HepG2 (cell line): ENCODE measurements around the gene FAM78B. TPM values are rescaled to one million over a fixed set of nuclear protein-coding genes. Genes with fewer than 3 reads are reported as not detected.
A peak's percentile ranks its signal among the peaks of the same experiment; 100 is the strongest.

Experiments used
- ATAC-seq: fragments of 200-7000 bp; cut with Tn5 transposase; 3 replicates; pipeline ENCODE4 v1.9.1; 2020; ENCODE audit warnings: mild to moderate bottlenecking, moderate library complexity
- BruUV-seq: library from RNA; stranded (reverse); fragments of 400-500 nt; replicated peaks from 2 replicates; lab custom pipeline; 2021; lab: Mats Ljungman, UMichigan
- CTCF ChIA-PET: fragments of 300-600 bp; formaldehyde crosslinking; extraction: SDS; loops from one replicate; lab custom pipeline; 2021; ENCODE audit warnings: low total read pairs, inconsistent platforms, low intra/inter-chr PET ratio; lab: Yijun Ruan, JAX
- POLR2A ChIA-PET: fragments of 350-600 bp; sonication (Branson Sonifier 250); formaldehyde crosslinking; loops from one replicate; lab custom pipeline; 2020; ENCODE audit warnings: antibody characterized with exemption, inconsistent platforms; lab: Yijun Ruan, JAX
- DNase-seq: peaks from one replicate; pipeline ENCODE4 v3.0.0-alpha.2; 2015; ENCODE audit warnings: low spot score
- FAIRE-seq: peaks from 3 replicates; lab custom pipeline; 2011; peaks lifted over from hg19 to GRCh38; lab: Jason Lieb, UNC
- H2AFZ ChIP-seq: one replicate; pipeline ENCODE4 v1.6.1; 2011; ENCODE audit warnings: low read length, inconsistent platforms
- H3K27ac ChIP-seq: fragments of 300-600 bp; 3 replicates; pipeline ENCODE4 v1.8.0; 2011; ENCODE audit warnings: mixed run types, mild to moderate bottlenecking, mixed read lengths, low read length, inconsistent platforms; ENCODE audit not compliant: insufficient read depth; ENCODE audit errors: extremely low read length
- H3K27me3 ChIP-seq, 2 experiments: fragments of 200-600 bp in 1 of 2; 2 replicates in 1 of 2; 3 replicates in 1 of 2; pipeline versions ENCODE4 v1.6.0 to v1.8.0; 2011; ENCODE audit warnings: low read length in 2 of 2, mild to moderate bottlenecking in 2 of 2, moderate library complexity in 2 of 2, inconsistent platforms in 1 of 2; ENCODE audit not compliant: insufficient read depth in 2 of 2, control insufficient read depth in 1 of 2
- H3K36me3 ChIP-seq, 2 experiments: fragments of 200-600 bp in 1 of 2; replicated peaks in 1 of 2; 2 replicates in 1 of 2; 3 replicates in 1 of 2; pipeline versions ENCODE4 v1.5.1 to v1.8.0; 2011; ENCODE audit warnings: low read length in 2 of 2, inconsistent platforms in 1 of 2; ENCODE audit not compliant: insufficient read depth in 2 of 2, control insufficient read depth in 1 of 2
- H3K4me1 ChIP-seq: 2 replicates; pipeline ENCODE4 v1.5.1; 2012; ENCODE audit warnings: low read length, inconsistent platforms; ENCODE audit not compliant: insufficient read depth
- H3K4me2 ChIP-seq: 2 replicates; pipeline ENCODE4 v1.6.0; 2011; ENCODE audit warnings: low read depth, low read length, inconsistent platforms
- H3K4me3 ChIP-seq, 3 experiments: fragments of 200-600 bp in 1 of 3; sonication (generic), shearing (Covaris generic) in 1 of 3; replicated peaks in 1 of 3; 2 replicates each; pipeline ENCODE4 v1.5.1; 2011 to 2016; ENCODE audit warnings: low read length in 3 of 3, inconsistent platforms in 2 of 3, low read depth in 2 of 3, mild to moderate bottlenecking in 2 of 3, control low read depth in 1 of 3, mixed read lengths in 1 of 3; ENCODE audit not compliant: insufficient read depth in 1 of 3
- H3K79me2 ChIP-seq: one replicate; pipeline ENCODE4 v1.6.1; 2011; ENCODE audit warnings: low read length, inconsistent platforms; ENCODE audit not compliant: insufficient read depth
- H3K9ac ChIP-seq: 2 replicates; pipeline ENCODE4 v1.6.0; 2011; ENCODE audit warnings: mild to moderate bottlenecking, low read depth, low read length, inconsistent platforms; ENCODE audit not compliant: insufficient read depth
- H3K9me3 ChIP-seq: 2 replicates; pipeline ENCODE4 v1.5.1; 2012; ENCODE audit warnings: mild to moderate bottlenecking, low read length
- H4K20me1 ChIP-seq: 2 replicates; pipeline ENCODE4 v1.6.0; 2011; ENCODE audit warnings: inconsistent platforms, mild to moderate bottlenecking, low read length, moderate library complexity; ENCODE audit not compliant: insufficient read depth
- CCDC6 ChIP-seq: sonication (generic); formaldehyde crosslinking; IDR thresholded peaks from 2 replicates; pipeline ENCODE4 v1.8.1; 2022; ENCODE audit warnings: mild to moderate bottlenecking, missing genetic modification reagents, moderate library complexity
- FOXK1 ChIP-seq: sonication (generic); formaldehyde crosslinking; IDR thresholded peaks from 2 replicates; pipeline ENCODE4 v1.4.0; 2020; ENCODE audit warnings: low read depth, missing genetic modification reagents, borderline replicate concordance
- HNRNPK ChIP-seq: fragments of 200-400 bp; formaldehyde crosslinking; IDR thresholded peaks from 2 replicates; pipeline ENCODE4 v1.6.1; 2018; ENCODE audit warnings: low read length, low read depth, moderate library complexity, mild to moderate bottlenecking; ENCODE audit not compliant: poor library complexity, severe bottlenecking
- KDM6A ChIP-seq: IDR thresholded peaks from 2 replicates; pipeline ENCODE4 v1.6.1; 2016; ENCODE audit warnings: low read depth
- PAF1 ChIP-seq: IDR thresholded peaks from 2 replicates; pipeline ENCODE4 v1.6.1; 2016; ENCODE audit warnings: missing genetic modification reagents, missing compliant biosample characterization
- SIX4 ChIP-seq: sonication (generic); formaldehyde crosslinking; IDR thresholded peaks from 2 replicates; pipeline ENCODE4 v1.4.0; 2020; ENCODE audit warnings: missing genetic modification reagents
- ZNF251 ChIP-seq: sonication (generic); formaldehyde crosslinking; IDR thresholded peaks from 2 replicates; pipeline ENCODE4 v1.9.0; 2021; ENCODE audit warnings: mild to moderate bottlenecking, missing genetic modification reagents
- ZNF414 ChIP-seq: sonication (generic); formaldehyde crosslinking; IDR thresholded peaks from 2 replicates; pipeline ENCODE4 v1.5.0; 2020; ENCODE audit warnings: missing genetic modification reagents
- WGBS: methylation state at CpG from one replicate; pipeline ENCODE4 v1.1.6; 2017; ENCODE audit warnings: low lambda C conversion rate; 5-methylcytosine and 5-hydroxymethylcytosine counted together
- in situ Hi-C: cut with HindIII; loops from 2 replicates; pipeline ENCODE4 v1.10.0; 2017; ENCODE audit warnings: low pct_unique_long_range_greater_than_20kb; ENCODE audit not compliant: extremely low pct_ligation_motif_present
- intact Hi-C: fragments of 100-400 bp; cut with micrococcal nuclease; formaldehyde crosslinking; loops from one replicate; pipeline ENCODE4 v1.10.0; 2022; ENCODE audit not compliant: unreplicated experiment
- polyA plus RNA-seq, 8 experiments: library from polyadenylated mRNA; depleted of rRNA in 3 of 8; stranded (reverse) in 7 of 8; unstranded in 1 of 8; fragments of >200 nt; fragmentation: Illumina TruSeq in 4 of 8; extraction: Trizol in 4 of 8; gene quantifications; 2 replicates each; pipeline versions ENCODE4 v1.2.1 to v1.2.3, GENCODE V29; 2011 to 2016; ENCODE audit warnings: low read depth in 4 of 8, missing spikeins in 1 of 8, mixed read lengths in 1 of 8; ENCODE audit not compliant: insufficient read depth in 1 of 8
- total RNA-seq, 5 experiments: library from RNA; depleted of rRNA; stranded (reverse); fragments of >200 nt; fragmentation: Illumina TruSeq; extraction: Trizol; gene quantifications; 2 replicates each; pipeline ENCODE4 v1.2.3, GENCODE V29; 2016; ENCODE audit warnings: low read depth in 1 of 5

The FAM78B gene
- total and polyA plus RNA-seq, 2 of the 13 experiments (the other 11 are each of a cell fraction or from before 2014, with no cell fraction given), result 0.22 to 0.31 TPM

GRCh38 chr1:166090244-166090643 lies 76.6 kb downstream of the FAM78B start:
- Histone ChIP-seq H3K27me3 (no peaks in the 10 kb centered on the region), H4K20me1 (no peaks in the 10 kb centered on the region), H3K4me3 (no peak overlapping the region), H3K79me2 (no peaks in the 10 kb centered on the region), H3K9me3 (no peaks in the 10 kb centered on the region), H3K9ac (no peak overlapping the region), H3K4me2 (no peak overlapping the region), H3K27ac (no peak overlapping the region), H3K4me1 (peaks cover 13% of the 10 kb centered on the region), H3K36me3 (no peaks in the 10 kb centered on the region), H2AFZ (no peak overlapping the region)
- FAIRE-seq, result no peak
- ChIA-PET POLR2A (no interaction called here), CTCF (no interaction called here)
- ATAC-seq, result no peak
- in situ Hi-C loops, result no loop called here
- BruUV-seq, result no TSS peak
- TF ChIP-seq ZNF251 (CRISPR knock-in tag), result no peak
- TF ChIP-seq KDM6A, result no peak
- TF ChIP-seq ZNF414, result no peak
- no peak for TF ChIP-seq SIX4 (CRISPR knock-in tag)
- WGBS, result 10% methylated on average over 4 of the region's 4 CpGs
- intact Hi-C loops, result no loop called here
- DNase-seq, result no peak

GRCh38 chr1:166089804-166090203 lies 77.0 kb downstream of the FAM78B start:
- in situ Hi-C loops, result no loop called here
- peak; percentile 52; the same call in 2 of the 3 replicates for ATAC-seq
- POLR2A ChIA-PET, result no interaction called here
- TF ChIP-seq CCDC6 (no peak), FOXK1 (CRISPR knock-in tag) (no peak), PAF1 (CRISPR knock-in tag) (no peak), HNRNPK (no peak)
- TF ChIP-seq, all 625 proteins: peak for 0
- H3K79me2 ChIP-seq, result no peaks in the 10 kb centered on the region
- CTCF ChIA-PET, result no interaction called here
- H4K20me1 ChIP-seq, result no peaks in the 10 kb centered on the region
- no peaks in the 10 kb centered on the region for H3K36me3 ChIP-seq
- no peaks in the 10 kb centered on the region for H3K27me3 ChIP-seq
- no peaks in the 10 kb centered on the region for H3K9me3 ChIP-seq
- H3K4me3 ChIP-seq, result no peak overlapping the region
- no peak overlapping the region for H3K27ac ChIP-seq
- H3K4me1 ChIP-seq, result peaks cover 13% of the 10 kb centered on the region
- no TSS peak for BruUV-seq
- no CpG with 5 or more reads among the region's 6 CpGs for WGBS
- intact Hi-C loops, result no loop called here
- FAIRE-seq (no peak), DNase-seq (no peak)
- H2AFZ ChIP-seq, result no peak overlapping the region
- no peak overlapping the region for H3K9ac ChIP-seq
- no peak overlapping the region for H3K4me2 ChIP-seq
